Left lung (tissue), 10 donors: ENCODE data around the gene SLC39A8. TPM values are rescaled to one million over a fixed set of nuclear protein-coding genes. Genes with fewer than 3 reads are reported as not detected.

Experiments used
- ATAC-seq: fragments of 200-7000 bp; cut with Tn5 transposase; one replicate; pipeline ENCODE4 v1.9.1; 2020; ENCODE audit warnings: moderate library complexity
- DNase-seq, 4 donors: peaks; one replicate each; pipeline ENCODE4 v3.0.0-alpha.2; 2013 to 2020
- H3K27ac ChIP-seq, 2 donors: fragments of 200-600 bp; sonication (generic) in 1 of 2; one replicate each; pipeline versions ENCODE4 v1.5.0 to v1.8.0; 2020 to 2021
- H3K27me3 ChIP-seq, 2 donors: fragments of 200-600 bp; sonication (generic) in 1 of 2; one replicate each; pipeline versions ENCODE4 v1.5.0 to v1.8.0; 2020 to 2021
- H3K36me3 ChIP-seq, 2 donors: fragments of 200-600 bp; sonication (generic) in 1 of 2; one replicate each; pipeline versions ENCODE4 v1.5.0 to v1.8.0; 2020 to 2021
- H3K4me1 ChIP-seq, 2 donors: fragments of 200-600 bp; one replicate each; pipeline ENCODE4 v1.8.0; 2021
- H3K4me3 ChIP-seq, 2 donors: fragments of 200-600 bp; sonication (generic) in 1 of 2; one replicate each; pipeline versions ENCODE4 v1.5.0 to v1.8.0; 2020 to 2021; ENCODE audit warnings: mild to moderate bottlenecking in 1 of 2
- H3K9me3 ChIP-seq, 2 donors: fragments of 200-600 bp; sonication (generic) in 1 of 2; one replicate each; pipeline versions ENCODE4 v1.5.0 to v1.8.0; 2020 to 2021
- CTCF ChIP-seq, 2 donors: fragments of 200-600 bp; sonication (generic) in 1 of 2; IDR thresholded peaks; one replicate each; pipeline versions ENCODE4 v1.5.0 to v1.8.0; 2021; ENCODE audit warnings: antibody characterized with exemption in 2 of 2
- intact Hi-C, 2 donors: fragments of 100-400 bp; cut with DNase I; formaldehyde crosslinking; loops; one replicate each; pipeline versions ENCODE4 v1.11.2 to v1.14.2; 2022
- polyA plus RNA-seq, 6 donors: library from polyadenylated mRNA; unstranded; fragments of 120-200 nt; gene quantifications; one replicate each; pipeline ENCODE4 v1.2.1, GENCODE V29; 2013; ENCODE audit not compliant: insufficient read length in 6 of 6
- total RNA-seq, 2 donors: library from RNA; stranded (reverse); fragmentation: NEBNext Ultra II Directional; extraction: Animal tissue kit (Norgen Biotek cat#: 25700); gene quantifications; one replicate each; pipeline ENCODE4 v1.2.1, GENCODE V29; 2021
- donor health status: DM: no; HTN: yes; CAD: no.
- donor health status: DM: no; HTN: no; CAD: no.

The SLC39A8 gene
- total and polyA plus RNA-seq, 8 donors = 4.5 to 318 (median 7.1) TPM

- Histone ChIP-seq H3K36me3 (peaks cover 0 to 18% of the 10 kb centered on the region in 2 donors), H3K4me3 (peak overlapping the region in 1 of 2 donors; percentile 69), H3K4me1 (peaks cover 8 to 54% of the 10 kb centered on the region in 2 donors), H3K27ac (no peak overlapping the region), H3K27me3 (no peaks in the 10 kb centered on the region), H3K9me3 (no peaks in the 10 kb centered on the region)
- no peak for TF ChIP-seq CTCF (IDR thresholded peaks at IDR 0.05)
- ATAC-seq (no peak), DNase-seq (no peak)
- intact Hi-C loops = no loop called here
Measured at GRCh38 chr4:102341201-102341600, 4.1 kb downstream of the SLC39A8 start.

GRCh38 chr4:102339018-102339417 is 6.3 kb downstream of the SLC39A8 start:
- peaks cover 6 to 56% of the 10 kb centered on the region in 2 donors for H3K4me1 ChIP-seq
- no peak overlapping the region for H3K27ac ChIP-seq
- no peak for TF ChIP-seq CTCF (IDR thresholded peaks at IDR 0.05)
- H3K36me3 ChIP-seq = peaks cover 0 to 26% of the 10 kb centered on the region in 2 donors
- no peak overlapping the region for H3K4me3 ChIP-seq
- no peaks in the 10 kb centered on the region for H3K9me3 ChIP-seq
- intact Hi-C loops = no loop called here
- DNase-seq (no peak), ATAC-seq (no peak)
- H3K27me3 ChIP-seq = no peaks in the 10 kb centered on the region

- H3K27me3 ChIP-seq = no peaks in the 10 kb centered on the region
- ATAC-seq (no peak), DNase-seq (no peak)
- H3K9me3 ChIP-seq = no peaks in the 10 kb centered on the region
- H3K36me3 ChIP-seq = peaks cover 0 to 32% of the 10 kb centered on the region in 2 donors
- no peak for TF ChIP-seq CTCF (IDR thresholded peaks at IDR 0.05)
- no peak overlapping the region for H3K27ac ChIP-seq
- no peak overlapping the region for H3K4me3 ChIP-seq
- peaks cover 3 to 60% of the 10 kb centered on the region in 2 donors for H3K4me1 ChIP-seq
- intact Hi-C loops = no loop called here
Measured at GRCh38 chr4:102338405-102338804, 6.9 kb downstream of the SLC39A8 start.

- DNase-seq (no peak), ATAC-seq (no peak)
- no peak for TF ChIP-seq CTCF (IDR thresholded peaks at IDR 0.05)
- intact Hi-C loops = no loop called here
- Histone ChIP-seq H3K9me3 (no peaks in the 10 kb centered on the region), H3K4me1 (peaks cover 0 to 42% of the 10 kb centered on the region in 2 donors), H3K27me3 (no peaks in the 10 kb centered on the region), H3K36me3 (peaks cover 0 to 36% of the 10 kb centered on the region in 2 donors), H3K27ac (no peak overlapping the region), H3K4me3 (no peak overlapping the region)
Measured at GRCh38 chr4:102335616-102336015, 9.7 kb downstream of the SLC39A8 start.

GRCh38 chr4:102334624-102335023 is 10.7 kb downstream of the SLC39A8 start:
- Histone ChIP-seq H3K36me3 (peaks cover 0 to 36% of the 10 kb centered on the region in 2 donors), H3K27me3 (no peaks in the 10 kb centered on the region), H3K9me3 (no peaks in the 10 kb centered on the region), H3K4me1 (peaks cover 0 to 34% of the 10 kb centered on the region in 2 donors), H3K27ac (no peak overlapping the region), H3K4me3 (no peak overlapping the region)
- intact Hi-C loops = no loop called here
- peak; percentile 79 for ATAC-seq
- DNase-seq = no peak
- TF ChIP-seq CTCF (IDR thresholded peaks at IDR 0.05) = no peak
